ENCODE results near the gene TRIM14.
"Not testable (repeated sequence)": the region's sequence is repeated elsewhere in the genome, so short reads cannot be mapped to it uniquely, and the experiment has no call there.

Gene TRIM14

DNA sequence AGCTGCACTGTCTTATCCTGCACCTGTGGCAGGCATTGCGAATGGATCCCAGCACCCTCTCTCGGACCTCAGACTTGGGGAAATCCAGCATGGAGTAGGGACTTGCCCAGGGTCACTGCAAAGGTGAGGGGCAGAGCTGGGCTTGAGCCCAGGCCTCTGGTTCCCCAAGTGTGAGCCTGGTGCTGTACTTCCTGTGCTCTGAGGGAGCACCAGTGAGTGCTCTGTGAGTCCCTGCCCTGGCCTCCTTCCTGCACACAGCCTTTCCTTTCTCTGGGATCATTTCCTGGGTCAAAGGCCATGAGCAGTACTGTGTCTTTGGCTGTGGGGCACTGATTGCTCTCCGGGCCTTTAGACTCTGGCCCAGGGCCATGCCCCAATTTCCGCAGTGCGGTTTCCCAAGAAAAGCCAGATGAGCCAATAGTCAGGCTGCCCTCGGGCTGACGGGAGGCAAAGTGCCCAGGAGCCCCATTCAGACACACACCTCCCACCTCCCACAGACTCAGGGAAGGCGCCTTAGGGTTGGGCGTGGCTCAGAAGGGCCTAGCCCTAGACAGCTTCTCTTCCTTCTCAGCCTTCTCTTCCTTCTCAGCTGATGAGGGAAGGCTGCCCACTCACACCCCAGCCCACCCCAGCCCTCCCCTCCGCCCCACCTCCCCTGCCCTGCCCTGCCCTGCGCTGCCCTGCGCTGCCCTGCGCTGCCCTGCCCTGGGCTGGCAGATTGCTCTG, 23.3 kb upstream of the TRIM14 start:
- no peak for DNase-seq (ENCODE audit: low read depth in 2 of 3, low spot score in 1 of 3)

- no peak for DNase-seq (ENCODE audit: low read depth in 2 of 3, low spot score in 1 of 3)
Observed at GRCh38 chr9:98140503-98140902, 21.5 kb upstream of the TRIM14 start.

DNA sequence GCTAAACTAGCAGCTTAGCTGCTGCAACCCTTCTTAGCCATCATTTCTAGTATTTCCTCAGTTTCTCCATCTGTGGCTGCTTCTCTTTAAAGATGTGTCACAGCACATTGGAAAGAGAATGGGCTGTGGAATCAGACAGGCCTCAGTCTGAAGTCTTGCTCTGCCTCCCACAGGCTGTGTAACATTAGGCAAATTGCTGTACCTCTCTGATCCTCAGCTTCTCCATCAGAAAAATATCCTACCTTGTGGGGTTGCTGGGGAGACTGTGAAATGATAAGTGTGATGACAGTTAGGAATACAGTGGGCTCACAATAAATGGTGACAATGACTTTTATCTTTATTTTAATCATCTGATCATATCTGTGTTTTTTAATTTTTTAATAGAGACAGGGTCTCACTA, 17.5 kb upstream of the TRIM14 start:
- DNase-seq (ENCODE audit: low read depth in 2 of 3, low spot score in 1 of 3): no peak

DNA sequence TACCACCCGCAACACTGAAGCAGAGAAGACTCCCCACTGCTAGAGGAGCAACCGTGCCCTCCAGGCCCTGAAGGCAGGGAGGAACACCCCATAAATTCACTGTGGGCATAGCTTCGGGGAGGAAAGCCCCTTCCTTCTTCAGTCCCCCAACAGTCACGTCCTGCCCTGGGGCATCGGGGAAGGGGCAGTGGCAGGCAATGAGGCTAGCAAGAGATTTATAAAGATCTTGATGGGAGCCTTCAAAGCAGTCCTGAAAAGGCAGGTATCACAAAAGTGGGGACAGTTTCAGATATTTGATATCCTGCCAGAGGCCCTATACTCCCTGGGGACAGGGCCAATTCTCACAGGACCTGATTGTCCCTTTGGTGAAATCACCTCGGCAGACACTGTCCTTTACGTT, 16.9 kb upstream of the TRIM14 start:
- no peak for DNase-seq (ENCODE audit: low read depth in 2 of 3, low spot score in 1 of 3)

DNA sequence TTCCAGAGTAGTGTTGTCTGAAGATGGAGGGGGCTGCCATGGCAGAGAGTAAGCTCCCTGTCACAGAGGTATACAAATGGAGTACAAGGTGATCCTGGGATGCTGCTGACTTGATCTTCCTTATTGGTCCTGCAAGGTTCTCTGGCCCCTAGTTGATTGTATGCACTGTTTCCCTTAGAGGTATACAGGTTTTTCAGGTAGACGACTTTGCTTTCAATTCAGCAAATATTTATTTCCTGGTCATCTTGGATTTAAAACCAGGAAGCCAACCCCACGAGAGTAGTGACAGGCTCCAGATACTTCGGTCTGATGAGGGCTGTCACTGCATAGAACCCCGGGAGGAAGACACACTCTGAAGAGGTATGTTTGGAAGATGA, 16.5 kb upstream of the TRIM14 start:
- no peak for DNase-seq (ENCODE audit: low read depth in 2 of 3, low spot score in 1 of 3)

- DNase-seq (ENCODE audit: low read depth in 2 of 3, low spot score in 1 of 3): no peak
Observed at GRCh38 chr9:98134702-98135557, 15.9 kb upstream of the TRIM14 start.

- no peak for DNase-seq (ENCODE audit: low read depth in 2 of 3, low spot score in 1 of 3)
Observed at GRCh38 chr9:98132806-98133631, 14.0 kb upstream of the TRIM14 start.

DNA sequence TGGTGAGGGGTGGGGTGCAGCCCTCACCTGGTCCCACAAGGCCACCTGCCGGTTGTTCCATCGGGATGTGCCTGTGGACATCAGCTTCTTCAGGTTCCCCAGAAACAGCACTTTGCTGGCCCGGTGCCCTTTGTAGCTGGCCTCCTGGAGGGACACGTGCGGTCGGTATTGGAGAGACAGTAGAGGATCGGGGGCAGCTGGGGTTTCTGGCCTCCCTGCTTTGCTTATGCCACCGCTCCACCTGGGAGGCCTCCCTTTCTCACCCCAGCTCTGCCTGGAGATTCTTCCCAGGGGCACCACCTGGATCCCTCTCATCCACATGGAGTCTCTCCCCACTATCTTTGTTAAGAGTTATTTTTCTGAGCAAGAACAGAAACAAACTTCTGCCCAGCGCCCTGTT, 13.1 kb upstream of the TRIM14 start:
- DNase-seq (ENCODE audit: low read depth in 2 of 3, low spot score in 1 of 3): no peak

- DNase-seq (ENCODE audit: low read depth in 2 of 3, low spot score in 1 of 3): no peak
Observed at GRCh38 chr9:98130576-98131228, 11.7 kb upstream of the TRIM14 start.

GRCh38 chr9:98130060-98130459, 11.0 kb upstream of the TRIM14 start:
- not testable (repeated sequence) for DNase-seq (ENCODE audit: low read depth in 2 of 3, low spot score in 1 of 3)

GRCh38 chr9:98129451-98129881, 10.4 kb upstream of the TRIM14 start:
- no peak for DNase-seq (ENCODE audit: low read depth in 2 of 3, low spot score in 1 of 3)

GRCh38 chr9:98128316-98128715, 9.3 kb upstream of the TRIM14 start:
- no peak for DNase-seq (ENCODE audit: low read depth in 2 of 3, low spot score in 1 of 3)

DNA sequence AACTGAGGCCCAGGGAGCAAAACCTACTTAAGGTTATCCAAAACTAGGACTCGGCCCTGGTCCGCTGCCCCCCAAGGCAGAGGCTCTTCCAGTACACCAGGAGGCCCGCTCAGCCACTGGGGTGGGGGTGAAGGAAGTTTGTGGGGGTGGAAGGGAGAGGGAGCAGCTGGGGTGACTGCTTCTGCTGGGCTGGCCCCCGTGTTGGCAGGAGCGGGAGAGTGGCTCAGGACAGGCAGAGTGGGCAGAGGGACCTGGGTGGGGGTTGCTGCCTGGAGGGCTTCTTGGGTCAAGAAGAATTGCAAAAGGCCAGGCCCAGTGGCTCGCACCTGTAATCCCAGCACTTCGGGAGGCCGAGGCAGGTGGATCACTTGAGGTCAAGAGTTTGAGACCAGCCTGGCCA, 8.2 kb upstream of the TRIM14 start:
- no peak for DNase-seq (ENCODE audit: low read depth in 2 of 3, low spot score in 1 of 3)

DNA sequence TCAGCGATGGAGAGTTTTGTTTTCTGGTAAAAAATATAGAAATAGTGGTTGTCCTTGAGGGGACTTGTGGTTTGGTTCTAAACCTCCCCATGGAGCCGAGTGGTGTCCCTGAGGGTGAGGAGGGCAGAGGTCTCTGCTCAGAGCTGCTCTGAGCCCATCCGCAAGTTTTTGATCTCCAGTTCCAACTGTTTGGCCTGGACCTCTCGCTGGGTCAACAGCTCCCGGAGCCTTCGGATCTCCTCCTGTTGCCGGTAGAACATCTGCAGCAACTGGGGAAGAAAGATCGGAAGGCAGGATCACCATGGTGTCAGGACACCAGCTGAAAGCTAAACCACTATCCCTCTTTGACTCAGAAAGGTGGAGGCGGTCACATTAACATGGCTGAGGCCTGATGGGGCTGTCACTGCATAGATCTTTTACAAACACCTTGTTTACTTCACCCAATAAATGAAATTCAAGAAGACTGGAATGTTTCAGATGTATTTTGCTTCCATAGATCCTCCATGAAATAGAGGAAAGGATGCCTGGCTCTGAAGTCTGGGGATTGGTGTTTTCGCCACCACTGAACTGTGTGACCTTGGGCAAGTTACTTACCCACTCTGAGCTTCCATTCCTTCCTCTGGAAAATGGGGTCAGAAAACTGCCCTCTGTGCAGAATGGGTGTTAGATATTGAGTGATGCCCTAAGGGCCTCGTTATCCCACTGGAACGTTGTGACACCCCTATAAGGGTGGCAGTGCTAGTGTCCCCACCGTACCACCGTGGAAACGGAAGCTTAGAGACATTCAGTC, 5.8 kb upstream of the TRIM14 start:
- no peak for DNase-seq (ENCODE audit: low read depth in 2 of 3, low spot score in 1 of 3)

DNA sequence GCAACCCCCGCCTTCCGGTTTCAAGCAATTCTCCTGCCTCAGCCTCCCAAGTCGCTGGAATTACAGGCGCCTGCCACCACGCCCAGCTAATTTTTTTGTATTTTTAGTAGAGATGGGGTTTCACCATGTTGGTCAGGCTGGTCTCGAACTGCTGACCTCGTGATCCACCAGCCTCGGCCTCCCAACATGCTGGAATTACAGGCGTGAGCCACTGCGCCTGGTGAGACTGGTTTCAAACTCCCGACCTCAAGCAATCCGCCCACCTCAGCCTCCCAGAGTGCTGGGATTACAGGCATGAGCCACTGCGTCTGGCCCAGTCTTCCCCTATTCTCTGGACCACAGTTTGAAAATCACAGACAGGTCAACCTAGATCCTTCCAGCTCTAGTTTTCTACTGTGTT, 5.1 kb upstream of the TRIM14 start:
- not testable (repeated sequence) for DNase-seq (ENCODE audit: low read depth in 2 of 3, low spot score in 1 of 3)

DNA sequence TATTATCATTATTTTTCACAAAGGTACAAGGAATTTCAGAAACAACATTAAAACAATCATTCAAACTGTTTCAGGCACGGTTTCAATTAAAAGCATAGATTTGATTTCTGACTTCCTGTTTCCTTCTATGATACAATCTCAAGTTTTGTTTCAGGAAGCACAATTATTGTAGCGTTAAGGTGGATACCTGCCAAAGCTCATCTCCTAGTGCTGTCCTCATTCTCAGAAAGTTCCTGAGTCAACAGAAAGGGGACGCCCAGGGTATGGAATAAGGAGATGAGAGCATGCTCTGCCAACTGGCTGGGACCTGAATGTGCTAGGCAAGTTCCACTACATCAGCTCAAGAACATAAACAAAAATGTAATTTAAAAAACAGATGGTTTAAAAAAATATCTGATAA, 2.0 kb upstream of the TRIM14 start:
- DNase-seq (ENCODE audit: low read depth in 2 of 3, low spot score in 1 of 3): no peak

DNA sequence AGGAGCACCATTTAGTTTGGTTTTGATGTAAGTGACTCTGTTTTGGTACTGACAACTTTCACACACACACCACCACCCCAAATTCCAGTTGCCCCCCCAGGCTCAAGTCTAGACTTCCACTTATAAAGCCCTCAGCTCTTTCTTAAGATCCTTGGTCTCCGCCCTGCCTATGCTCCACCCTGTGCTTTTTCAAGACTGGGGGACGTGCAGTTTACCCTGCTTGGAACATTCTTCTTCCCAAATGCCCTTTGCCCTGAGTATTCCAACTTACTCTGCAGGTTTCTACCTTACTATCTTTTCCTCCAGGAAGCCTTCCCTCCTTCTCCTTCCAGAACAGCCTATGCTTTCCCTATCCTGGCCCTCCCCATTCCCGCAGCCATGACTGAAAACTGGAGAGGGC, 1.5 kb upstream of the TRIM14 start:
- no peak for DNase-seq (ENCODE audit: low read depth in 2 of 3, low spot score in 1 of 3)

- DNase-seq (ENCODE audit: low read depth in 2 of 3, low spot score in 1 of 3): peak in 1 of 3 donors; percentile 19
Observed at GRCh38 chr9:98117984-98118639, 910 bp downstream of the TRIM14 start.

DNA sequence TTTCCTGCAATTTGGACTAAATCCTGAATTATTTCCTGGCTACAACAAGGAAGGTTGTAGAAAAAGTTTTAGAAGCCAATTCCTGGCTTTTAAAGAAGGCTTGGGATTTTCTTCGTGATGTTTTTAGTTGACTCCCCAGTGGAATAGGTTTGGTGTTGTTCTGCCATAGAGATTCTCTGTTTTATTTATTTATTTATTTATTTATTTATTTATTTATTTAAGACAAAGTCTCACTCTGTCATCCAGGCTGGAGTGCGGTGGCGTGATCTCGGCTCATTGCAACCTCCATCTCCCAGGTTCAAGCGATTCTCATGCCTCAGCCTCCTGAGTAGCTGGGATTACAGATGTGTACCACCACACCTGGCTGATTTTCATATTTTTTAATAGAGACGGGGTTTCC, 1.9 kb downstream of the TRIM14 start:
- not testable (repeated sequence) for DNase-seq (ENCODE audit: low read depth in 2 of 3, low spot score in 1 of 3)

GRCh38 chr9:98109052-98109451, 10.0 kb downstream of the TRIM14 start:
- no peak for DNase-seq (ENCODE audit: low read depth in 2 of 3, low spot score in 1 of 3)

Data from stimulated activated CD4-positive, alpha-beta T cell treated with anti-CD3 and anti-CD28 coated beads, Interleukin-12 subunit alpha, Interleukin-12 subunit beta, amount 100 ng/mL, for 48 hours (primary cell).